ENCODE results near the gene UBE4B. TPM values are rescaled to one million over a fixed set of nuclear protein-coding genes. Genes with fewer than 3 reads are reported as not detected.
"Not testable (repeated sequence)": the region's sequence is repeated elsewhere in the genome, so short reads cannot be mapped to it uniquely, and the experiment has no call there.

The UBE4B gene
- total RNA-seq, 1 donor from 2014 or later, result 37.7 TPM

DNA sequence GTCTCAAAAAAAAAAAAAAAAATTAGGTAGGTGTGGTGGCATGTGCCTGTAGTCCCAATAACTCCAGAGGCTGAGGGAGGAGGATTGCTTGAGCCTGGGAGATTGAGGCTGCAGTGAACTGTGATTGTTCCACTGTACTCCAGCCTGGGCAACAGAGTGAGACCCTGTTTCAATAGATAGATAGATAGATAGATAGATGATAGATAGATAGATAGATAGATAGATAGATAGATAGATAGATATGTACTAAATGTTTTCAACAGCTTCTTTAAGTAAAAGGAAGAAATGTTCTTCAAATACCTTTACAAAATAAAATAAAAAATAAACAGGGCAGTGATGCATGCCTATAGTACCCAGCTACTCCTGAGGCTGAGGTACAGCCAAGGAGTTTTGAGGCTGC is 187.4 kb downstream of the UBE4B start:
- H3K4me1 Mint-ChIP-seq (ENCODE audit: low read depth), result peaks cover 23% of the 10 kb centered on the region
- no peaks in the 10 kb centered on the region for H3K36me3 Mint-ChIP-seq (ENCODE audit: low read depth)
- intact Hi-C loops (cut with micrococcal nuclease), result no loop called here
- H3K9me3 Mint-ChIP-seq, result no peaks in the 10 kb centered on the region
- no peaks in the 10 kb centered on the region for H3K27me3 Mint-ChIP-seq (ENCODE audit: low read depth)
- no peak for DNase-seq (ENCODE audit: low spot score)
- no peak overlapping the region for H3K4me3 Mint-ChIP-seq (ENCODE audit: low read depth)
- no peak overlapping the region for H3K27ac Mint-ChIP-seq

DNA sequence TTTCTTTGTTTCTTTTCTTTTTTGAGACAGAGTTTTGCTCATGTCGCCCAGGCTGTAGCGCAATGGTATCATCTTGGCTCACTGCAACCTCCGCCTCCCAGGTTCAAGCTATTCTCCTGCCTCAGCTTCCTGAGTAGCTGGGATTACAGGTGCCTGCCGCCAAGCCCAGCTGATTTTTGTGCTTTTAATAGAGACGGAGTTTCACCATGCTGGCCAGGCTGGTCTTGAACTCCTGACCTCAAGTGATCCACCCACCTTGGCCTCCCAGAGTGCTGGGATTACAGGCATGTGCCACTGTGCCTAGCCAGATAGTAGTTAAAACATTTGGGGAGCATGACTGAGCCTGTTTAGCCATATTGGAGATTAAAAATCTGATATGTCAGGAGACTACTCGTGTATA is 187.9 kb downstream of the UBE4B start:
- H3K36me3 Mint-ChIP-seq (ENCODE audit: low read depth); H3K9me3 Mint-ChIP-seq; DNase-seq (ENCODE audit: low spot score); H3K4me3 Mint-ChIP-seq (ENCODE audit: low read depth); intact Hi-C loops (cut with micrococcal nuclease); H3K27ac Mint-ChIP-seq; H3K27me3 Mint-ChIP-seq (ENCODE audit: low read depth): not testable (repeated sequence)
- peaks cover 21% of the 10 kb centered on the region for H3K4me1 Mint-ChIP-seq (ENCODE audit: low read depth)

DNA sequence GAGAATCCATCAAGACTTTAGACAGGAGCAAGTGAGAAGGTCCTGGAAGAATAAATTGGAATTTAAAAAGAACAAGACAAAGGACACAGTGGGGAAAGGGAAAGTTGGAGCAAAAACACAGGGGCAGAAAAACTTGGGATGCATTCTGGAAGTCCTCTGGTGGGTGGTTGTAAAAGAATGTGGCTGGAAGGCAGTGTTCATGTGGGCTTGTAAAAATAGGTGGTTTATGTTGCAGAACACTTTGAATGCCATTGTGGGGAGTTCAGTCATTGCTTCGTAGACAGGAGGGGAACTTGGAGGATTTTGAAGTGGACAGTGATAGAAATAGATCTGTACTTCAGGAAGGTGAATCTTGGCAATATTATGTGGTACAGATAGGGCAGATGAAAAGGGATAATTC is 192.8 kb downstream of the UBE4B start:
- intact Hi-C loops (cut with micrococcal nuclease), result no loop called here
- Mint-ChIP-seq H3K27ac (no peak overlapping the region), H3K27me3 (ENCODE audit: low read depth) (no peaks in the 10 kb centered on the region), H3K4me1 (ENCODE audit: low read depth) (peaks cover 3% of the 10 kb centered on the region), H3K9me3 (no peaks in the 10 kb centered on the region), H3K36me3 (ENCODE audit: low read depth) (no peaks in the 10 kb centered on the region), H3K4me3 (ENCODE audit: low read depth) (no peak overlapping the region)
- DNase-seq (ENCODE audit: low spot score), result no peak

DNA sequence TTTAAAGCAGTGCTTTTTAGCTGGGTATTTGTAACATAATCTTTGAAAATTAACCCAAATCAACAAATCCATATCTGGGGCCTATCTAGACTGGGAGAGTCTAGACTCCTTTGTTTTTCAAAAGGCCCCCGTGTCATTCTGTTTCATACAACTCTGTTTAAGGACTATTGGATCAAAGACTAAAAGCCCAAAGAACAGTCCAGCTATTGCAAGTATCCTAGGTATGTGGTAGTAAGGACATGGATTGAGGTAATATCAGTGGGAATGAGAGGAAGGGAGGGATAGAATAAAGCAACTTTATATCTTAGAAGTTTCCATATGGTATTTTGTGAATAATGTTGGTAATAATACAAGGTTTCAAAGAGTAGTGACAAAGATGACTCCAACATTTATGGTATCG is 195.8 kb downstream of the UBE4B start:
- H3K9me3 Mint-ChIP-seq, result no peaks in the 10 kb centered on the region
- intact Hi-C loops (cut with micrococcal nuclease), result no loop called here
- no peaks in the 10 kb centered on the region for H3K27me3 Mint-ChIP-seq (ENCODE audit: low read depth)
- DNase-seq (ENCODE audit: low spot score), result no peak
- no peak overlapping the region for H3K4me3 Mint-ChIP-seq (ENCODE audit: low read depth)
- no peaks in the 10 kb centered on the region for H3K36me3 Mint-ChIP-seq (ENCODE audit: low read depth)
- peaks cover 5% of the 10 kb centered on the region for H3K4me1 Mint-ChIP-seq (ENCODE audit: low read depth)
- no peak overlapping the region for H3K27ac Mint-ChIP-seq

DNA sequence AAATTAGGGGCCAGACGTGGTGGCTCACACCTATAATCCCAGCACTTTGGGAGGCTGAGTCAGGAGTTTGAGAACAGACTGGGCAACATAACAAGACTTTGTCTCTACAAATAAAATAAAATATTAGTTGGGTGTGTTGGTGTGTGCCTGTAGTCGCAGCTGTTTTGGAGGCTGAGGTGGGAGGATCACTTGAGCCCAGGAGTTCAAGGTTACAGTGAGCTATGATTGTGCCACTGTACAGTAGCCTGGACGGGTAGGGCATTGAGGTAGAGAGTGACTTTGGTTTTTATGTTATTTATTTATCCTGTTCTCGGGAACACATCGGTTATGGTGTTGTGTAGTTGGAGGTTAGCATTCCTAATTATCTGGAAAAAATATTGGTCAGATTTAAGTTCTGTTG is 197.1 kb downstream of the UBE4B start:
- H3K36me3 Mint-ChIP-seq (ENCODE audit: low read depth), result no peaks in the 10 kb centered on the region
- peaks cover 5% of the 10 kb centered on the region for H3K4me1 Mint-ChIP-seq (ENCODE audit: low read depth)
- no peak overlapping the region for H3K4me3 Mint-ChIP-seq (ENCODE audit: low read depth)
- no peaks in the 10 kb centered on the region for H3K9me3 Mint-ChIP-seq
- H3K27ac Mint-ChIP-seq, result no peak overlapping the region
- H3K27me3 Mint-ChIP-seq (ENCODE audit: low read depth), result no peaks in the 10 kb centered on the region
- intact Hi-C loops (cut with micrococcal nuclease), result no loop called here
- no peak for DNase-seq (ENCODE audit: low spot score)

Other genes with a start within 250 kb of the UBE4B start
- gene CLSTN1, start 209.0 kb upstream of the UBE4B start, total RNA-seq, result 46.5 and 48.8 TPM in 2 replicates
- 7.4 and 7.5 TPM in 2 replicates for gene CTNNBIP1, start 122.7 kb upstream of the UBE4B start, total RNA-seq
- 30.0 and 31.1 TPM in 2 replicates for gene LZIC, start 89.6 kb upstream of the UBE4B start, total RNA-seq
- 6.8 TPM in 2 replicates for gene NMNAT1, start 89.5 kb upstream of the UBE4B start, total RNA-seq
- not detected in 2 replicates for gene RBP7, start 35.7 kb upstream of the UBE4B start, total RNA-seq
- gene KIF1B, start 177.6 kb downstream of the UBE4B start, total RNA-seq, result 21.9 and 23.8 TPM in 2 replicates